IPS-11a (cell line): ENCODE data around the gene OLIG2.

Experiments
- H3K4me3 ChIP-seq: one replicate; pipeline ENCODE4 v1.5.1; 2013; ENCODE audit warnings: low read depth, low read length, control low read depth

OLIG2 gene

DNA sequence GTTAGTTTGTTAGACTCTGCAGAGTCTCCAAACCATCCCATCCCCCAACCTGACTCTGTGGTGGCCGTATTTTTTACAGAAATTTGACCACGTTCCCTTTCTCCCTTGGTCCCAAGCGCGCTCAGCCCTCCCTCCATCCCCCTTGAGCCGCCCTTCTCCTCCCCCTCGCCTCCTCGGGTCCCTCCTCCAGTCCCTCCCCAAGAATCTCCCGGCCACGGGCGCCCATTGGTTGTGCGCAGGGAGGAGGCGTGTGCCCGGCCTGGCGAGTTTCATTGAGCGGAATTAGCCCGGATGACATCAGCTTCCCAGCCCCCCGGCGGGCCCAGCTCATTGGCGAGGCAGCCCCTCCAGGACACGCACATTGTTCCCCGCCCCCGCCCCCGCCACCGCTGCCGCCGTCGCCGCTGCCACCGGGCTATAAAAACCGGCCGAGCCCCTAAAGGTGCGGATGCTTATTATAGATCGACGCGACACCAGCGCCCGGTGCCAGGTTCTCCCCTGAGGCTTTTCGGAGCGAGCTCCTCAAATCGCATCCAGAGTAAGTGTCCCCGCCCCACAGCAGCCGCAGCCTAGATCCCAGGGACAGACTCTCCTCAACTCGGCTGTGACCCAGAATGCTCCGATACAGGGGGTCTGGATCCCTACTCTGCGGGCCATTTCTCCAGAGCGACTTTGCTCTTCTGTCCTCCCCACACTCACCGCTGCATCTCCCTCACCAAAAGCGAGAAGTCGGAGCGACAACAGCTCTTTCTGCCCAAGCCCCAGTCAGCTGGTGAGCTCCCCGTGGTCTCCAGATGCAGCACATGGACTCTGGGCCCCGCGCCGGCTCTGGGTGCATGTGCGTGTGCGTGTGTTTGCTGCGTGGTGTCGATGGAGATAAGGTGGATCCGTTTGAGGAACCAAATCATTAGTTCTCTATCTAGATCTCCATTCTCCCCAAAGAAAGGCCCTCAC lies at the start of gene OLIG2:
OLIG2 (plus strand) TSS at position 447 of the 954 bp plus-strand sequence. CDS start 928 bp downstream, outside the sequence.
- H3K4me3 ChIP-seq = peak within 1 kb of the TSS; percentile 28

DNA sequence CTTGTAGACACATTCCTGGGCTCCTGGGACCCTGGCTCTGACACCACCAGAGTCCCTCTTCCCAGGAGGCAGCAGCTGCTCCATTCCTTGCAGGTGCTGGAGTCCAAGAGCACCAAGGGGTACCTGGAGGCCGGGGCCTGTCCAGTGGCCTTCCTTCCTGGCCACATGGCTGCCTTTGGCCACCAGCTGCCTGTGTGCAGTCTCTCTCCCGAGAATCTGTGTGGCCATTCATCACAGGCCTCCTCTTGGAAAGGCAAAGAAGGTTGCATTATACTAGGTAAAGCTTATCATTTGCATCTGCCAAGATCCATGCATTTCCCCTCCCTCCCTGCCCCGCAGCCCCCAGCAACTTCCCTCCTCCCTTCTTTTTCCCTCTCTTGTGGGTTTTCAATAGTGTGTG lies 48.9 kb upstream of the OLIG2 start:
- H3K4me3 ChIP-seq = no peak overlapping the region

DNA sequence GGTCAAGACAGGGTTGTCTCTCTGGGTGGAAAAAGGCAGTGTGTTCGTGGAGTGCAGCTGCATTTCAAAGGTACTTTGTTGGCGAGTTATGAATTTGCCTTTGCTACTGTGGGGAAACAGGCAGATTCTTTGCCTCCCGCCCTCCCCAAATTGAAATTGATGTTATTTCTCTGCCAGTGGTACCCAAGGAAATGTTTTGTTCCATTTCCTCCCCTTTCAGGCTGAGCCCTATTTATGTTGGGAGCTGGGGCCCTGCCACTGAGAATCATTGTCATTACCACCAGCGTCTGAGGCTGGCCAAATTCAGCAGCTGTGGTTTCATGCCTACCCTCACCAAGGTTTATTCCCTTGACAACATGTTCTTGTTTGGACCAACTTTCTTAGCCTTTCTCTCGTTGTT lies 48.5 kb upstream of the OLIG2 start:
- no peak overlapping the region for H3K4me3 ChIP-seq

DNA sequence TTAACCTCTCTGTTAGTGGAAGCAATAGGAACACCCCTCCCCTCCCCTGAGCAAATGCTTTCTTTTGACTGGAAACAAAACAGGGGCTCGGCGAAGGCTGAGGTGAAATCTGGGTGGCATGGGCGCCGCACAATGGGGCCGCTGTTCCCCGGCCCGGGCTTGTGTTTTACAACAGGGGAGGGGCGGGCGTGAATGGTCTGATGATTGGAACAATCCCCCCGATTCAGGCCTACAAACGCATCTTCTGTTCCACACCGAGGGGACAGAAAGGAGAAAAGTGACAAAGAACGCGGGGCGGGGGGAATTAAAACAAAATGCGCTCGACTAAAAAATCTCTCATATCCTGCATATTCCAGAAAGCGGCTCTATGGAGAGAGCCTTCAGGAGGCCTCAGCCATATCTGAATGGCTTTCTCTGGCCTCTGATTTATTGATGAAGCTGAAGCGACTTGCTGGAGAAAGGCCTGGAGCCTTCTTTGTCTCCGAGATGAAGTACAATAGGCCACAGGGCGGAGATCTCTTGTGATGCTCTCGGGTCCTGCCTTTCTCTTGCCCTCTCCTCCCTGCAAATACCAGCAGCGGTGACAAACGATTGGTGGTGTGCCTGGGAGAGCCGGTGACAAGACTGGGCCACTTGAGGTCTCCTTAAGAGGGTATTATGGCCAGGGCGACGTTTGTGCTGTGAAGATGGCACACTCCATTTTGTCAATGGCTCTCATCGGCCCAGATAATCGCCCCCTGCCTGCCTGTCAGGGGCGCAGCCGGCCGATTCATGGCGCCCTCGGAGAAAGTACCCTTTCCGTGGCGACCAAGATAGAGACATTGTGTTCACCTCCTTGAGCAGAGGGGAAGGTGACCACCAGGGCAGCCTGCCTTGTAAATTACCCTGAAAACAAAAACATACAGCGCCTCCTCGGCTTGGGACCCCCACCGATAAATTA lies 47.1 kb upstream of the OLIG2 start:
- H3K4me3 ChIP-seq = no peak overlapping the region

DNA sequence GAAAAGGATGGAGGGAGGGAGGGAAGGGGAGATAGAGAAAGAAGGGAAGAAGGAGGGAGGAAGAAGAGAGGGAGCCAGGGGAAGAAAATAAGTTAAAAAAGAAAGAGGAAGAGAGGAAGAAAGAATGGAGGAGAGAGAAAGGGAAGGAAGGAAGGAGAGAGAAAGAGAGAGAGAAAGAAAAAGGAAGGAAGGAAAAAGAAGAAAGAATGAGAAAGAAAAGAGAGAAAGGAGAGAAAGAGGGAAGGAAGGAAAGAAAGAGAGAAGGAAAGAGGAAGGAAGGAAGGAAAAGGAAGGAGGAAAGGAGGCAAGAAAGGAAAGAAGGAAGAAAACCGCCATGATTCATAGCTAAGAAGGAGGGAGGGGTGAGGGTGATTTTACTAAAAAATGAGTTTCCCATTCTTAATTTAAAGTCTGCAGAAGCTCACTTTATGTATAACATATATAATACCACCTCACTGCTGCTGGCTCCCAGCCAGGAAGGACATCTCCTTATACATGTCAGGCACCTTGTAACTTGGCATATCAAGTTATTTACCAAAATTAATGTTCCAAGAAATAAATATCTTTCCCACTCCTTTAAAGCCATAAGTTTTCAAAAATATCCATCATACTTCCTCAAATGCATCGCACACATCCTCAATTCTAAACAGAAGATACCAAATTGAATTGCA lies 46.0 kb upstream of the OLIG2 start:
- H3K4me3 ChIP-seq = no peak overlapping the region

DNA sequence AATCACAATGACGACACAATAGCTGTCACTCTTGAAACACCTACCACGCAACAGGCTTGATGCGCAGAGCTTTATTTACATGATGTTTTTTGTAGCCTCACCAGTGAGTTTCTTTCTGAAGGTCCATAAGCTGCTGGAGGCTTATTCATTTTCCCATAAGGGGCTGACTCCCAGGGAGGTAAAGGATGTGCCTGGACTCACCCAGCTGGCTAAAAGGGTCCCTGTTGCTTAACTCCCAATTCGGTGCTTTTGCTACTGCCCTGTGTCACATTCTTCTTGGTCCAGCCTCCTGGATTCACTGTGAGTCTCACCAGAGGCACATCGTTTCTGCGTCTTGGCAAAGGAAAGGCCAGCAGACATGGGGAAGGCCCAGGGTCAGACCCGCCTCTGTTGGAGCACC lies 44.6 kb upstream of the OLIG2 start:
- no peak overlapping the region for H3K4me3 ChIP-seq

DNA sequence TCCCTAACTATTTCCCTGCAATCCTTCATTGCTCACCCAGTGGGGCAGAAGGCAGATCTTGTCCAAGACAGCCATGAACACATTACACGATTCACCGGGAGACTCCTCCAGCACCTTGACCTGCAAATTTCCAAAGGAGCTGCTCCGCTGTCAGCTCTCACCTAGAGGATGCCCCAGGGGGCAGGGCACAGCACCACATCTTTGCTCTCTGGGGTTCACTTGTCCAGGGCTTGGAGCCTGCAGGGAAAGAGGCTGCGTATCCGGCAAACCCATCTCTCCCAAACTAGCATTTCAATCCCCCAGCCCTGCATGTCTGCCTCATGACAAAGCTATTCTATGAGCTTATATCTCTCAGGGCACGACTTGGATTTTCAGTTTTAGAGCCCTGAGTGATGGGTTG lies 35.1 kb upstream of the OLIG2 start:
- no peak overlapping the region for H3K4me3 ChIP-seq

DNA sequence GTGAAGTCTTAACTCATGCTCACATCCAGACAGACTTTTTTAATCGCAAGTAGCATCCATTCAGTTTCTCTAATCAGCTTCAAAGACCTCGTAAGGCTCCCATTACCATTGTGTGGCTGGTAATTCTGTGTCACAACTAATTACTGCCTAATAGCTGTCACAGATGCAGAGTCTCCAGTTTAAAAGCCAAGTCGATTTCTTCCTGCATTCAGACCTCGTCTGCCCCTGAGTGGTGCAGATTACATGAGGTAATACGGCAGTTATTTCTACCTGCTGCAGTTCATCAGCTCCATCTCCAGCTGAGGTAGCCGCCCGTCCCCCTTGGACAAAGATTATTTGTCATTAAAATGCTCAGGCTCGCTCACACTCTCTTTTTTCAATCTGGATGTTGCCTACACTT lies 34.4 kb upstream of the OLIG2 start:
- no peak overlapping the region for H3K4me3 ChIP-seq

DNA sequence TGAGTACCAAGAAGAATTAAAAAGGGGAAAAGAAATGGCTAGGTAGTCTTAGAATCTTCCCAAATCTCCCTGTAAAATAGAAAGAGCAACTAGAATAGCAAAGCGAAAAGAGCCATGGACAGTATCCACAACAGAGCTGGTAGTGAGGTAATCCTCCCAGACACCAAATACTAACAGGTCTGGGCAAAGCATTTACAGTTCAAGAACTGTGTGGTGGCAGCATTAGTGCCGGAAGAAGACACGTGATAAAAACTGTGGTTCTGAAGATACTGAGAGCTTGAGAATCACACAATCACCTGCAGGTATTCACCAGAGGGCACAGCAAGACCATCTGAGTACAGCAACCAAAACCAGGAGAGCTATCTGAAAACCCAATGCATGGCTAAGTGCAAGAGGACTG lies 31.8 kb upstream of the OLIG2 start:
- H3K4me3 ChIP-seq = no peak overlapping the region

DNA sequence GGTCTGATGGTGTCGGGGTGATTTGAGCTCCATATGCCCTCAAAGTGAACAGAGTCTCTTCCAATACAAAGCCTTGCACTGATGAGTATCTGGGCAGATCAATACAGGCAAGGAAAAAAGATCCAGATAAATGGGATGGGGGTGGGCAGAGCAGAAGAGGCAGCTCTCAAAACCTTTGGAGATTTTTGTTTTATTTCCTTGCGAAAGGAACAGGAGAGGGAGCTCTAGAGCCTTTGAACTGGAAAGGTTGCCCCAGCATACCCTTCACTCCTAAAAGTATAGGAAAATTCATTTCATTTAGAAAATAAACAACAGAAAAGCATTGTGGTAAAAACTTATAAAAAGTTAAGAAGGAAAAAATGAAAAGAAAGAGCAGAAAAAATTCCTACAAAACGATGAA lies 31.4 kb upstream of the OLIG2 start:
- no peak overlapping the region for H3K4me3 ChIP-seq

DNA sequence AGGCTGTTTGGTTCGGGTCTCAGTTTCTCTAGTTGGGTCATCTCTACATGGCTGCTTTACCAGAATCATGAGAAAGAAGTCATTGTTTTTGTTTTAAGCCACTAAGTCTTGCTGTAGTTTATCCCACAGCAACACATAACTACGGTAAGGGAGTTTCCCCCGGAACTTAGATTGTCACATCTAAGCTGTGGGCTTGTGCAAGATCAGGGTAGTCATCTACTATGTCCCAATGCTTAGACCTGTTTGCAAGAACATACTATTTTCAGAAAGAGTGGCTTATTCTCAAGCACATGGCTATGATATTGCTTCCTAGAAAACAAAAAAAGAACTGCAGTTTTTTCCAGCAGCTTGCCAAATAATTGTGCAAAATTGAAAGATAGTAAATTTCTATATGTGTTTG lies 18.0 kb upstream of the OLIG2 start:
- no peak overlapping the region for H3K4me3 ChIP-seq

DNA sequence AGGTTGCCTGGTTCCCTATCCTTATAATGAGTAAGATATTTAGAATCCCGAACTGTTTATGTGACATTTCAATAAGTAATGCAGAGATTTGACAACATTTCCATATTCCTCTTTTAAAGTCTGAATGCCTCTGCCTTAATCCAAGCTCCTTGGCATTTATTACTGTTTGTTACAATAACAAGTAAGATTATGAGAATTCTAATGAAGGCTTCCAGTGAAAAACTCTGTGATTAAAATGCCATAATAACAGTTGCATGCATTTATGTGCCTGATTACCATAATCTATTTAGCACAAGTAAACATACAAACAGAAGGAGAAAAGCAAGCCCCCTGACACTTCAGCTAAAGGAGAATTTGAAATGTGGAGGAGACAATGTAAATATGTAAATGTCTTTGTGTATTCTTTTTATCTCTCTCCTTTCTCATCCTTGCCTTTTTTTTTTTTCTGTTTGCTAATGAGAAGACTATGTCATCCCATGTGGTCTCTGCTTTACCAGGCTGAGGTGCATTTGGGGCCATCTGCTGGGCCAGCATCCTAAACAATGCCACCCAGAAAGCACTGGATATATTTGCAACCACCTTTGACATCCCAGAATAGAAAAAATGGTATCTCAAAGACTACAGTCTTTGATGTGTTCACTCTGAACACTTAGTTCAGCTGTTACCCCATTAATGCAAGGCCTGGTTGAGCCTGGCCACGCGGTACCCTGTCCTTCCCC lies 17.2 kb upstream of the OLIG2 start:
- no peak overlapping the region for H3K4me3 ChIP-seq

DNA sequence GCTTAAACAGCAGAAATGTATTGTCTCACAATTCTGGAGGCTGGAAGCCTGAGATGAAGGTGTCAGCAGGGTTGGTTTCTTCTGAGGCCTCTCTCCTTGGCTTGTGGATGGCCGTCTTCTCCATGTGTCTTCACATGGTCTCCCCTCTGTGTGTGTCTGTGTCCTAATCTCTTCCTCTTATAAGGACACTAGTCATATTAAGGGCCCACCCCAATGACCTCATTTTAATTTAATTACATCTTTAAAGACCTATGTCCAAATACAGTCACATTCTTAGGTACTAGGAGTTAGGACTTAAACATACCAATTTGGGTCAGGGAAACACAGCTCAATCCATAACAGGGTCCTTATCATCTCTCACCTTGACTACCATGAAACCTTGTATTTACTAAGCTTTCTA lies 14.8 kb upstream of the OLIG2 start:
- no peak overlapping the region for H3K4me3 ChIP-seq

DNA sequence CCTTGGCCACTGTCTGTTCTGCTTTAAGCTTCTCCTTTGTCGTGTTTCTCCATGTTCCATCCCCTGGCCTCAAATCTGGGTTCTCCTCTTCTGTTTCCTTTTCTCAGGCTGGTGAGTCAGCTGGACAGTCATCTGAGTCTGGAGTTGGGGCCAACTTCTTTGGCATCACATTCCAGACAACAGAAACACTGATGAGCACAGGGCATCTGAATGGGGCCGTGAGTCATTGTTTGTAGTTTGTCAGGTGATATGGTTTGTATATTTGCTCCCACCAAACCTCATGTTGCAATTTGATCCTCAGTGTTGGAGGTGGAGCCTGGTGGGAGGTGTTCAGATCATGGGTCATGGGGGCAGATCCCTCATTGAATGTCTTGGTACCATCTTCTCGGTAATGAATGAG lies 14.3 kb upstream of the OLIG2 start:
- H3K4me3 ChIP-seq = no peak overlapping the region

DNA sequence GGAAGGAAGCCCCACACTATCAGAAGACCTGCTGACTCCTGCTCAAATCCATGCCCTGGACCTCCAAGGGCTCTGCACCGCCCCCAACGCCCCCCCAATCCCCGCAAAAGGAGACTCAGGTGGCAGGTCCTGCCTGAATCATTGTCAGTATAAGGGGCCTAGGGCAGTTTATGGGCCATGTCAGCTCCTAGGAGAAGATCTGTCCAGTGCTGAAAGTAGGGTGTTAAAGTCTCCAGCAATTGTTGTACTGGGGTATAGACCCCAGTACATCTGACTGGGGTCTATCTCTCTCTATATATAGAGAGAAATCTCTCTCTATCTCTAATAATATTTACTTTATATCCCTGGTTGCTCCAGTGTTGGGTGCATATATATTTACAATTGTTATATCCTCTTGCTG lies 12.1 kb upstream of the OLIG2 start:
- H3K4me3 ChIP-seq = no peak overlapping the region

DNA sequence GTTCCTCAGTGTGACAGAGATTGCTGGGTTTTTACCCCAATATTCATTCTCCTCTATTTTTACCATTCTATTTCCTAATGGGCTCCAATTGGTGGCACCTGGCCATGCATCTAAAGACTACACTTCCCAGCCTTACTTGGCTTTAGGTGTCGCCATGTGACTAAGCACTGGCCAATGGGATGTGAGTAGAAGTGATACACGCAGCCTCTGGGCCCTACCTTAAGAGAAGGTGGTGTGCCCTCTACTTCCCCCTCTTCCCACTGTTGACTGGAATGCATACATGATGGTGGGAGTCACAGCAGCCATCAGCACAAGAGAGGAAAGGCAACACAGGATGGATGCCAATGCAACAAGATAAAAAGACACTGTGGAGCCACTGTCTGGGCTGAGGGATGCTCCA lies 11.4 kb upstream of the OLIG2 start:
- H3K4me3 ChIP-seq = no peak overlapping the region

DNA sequence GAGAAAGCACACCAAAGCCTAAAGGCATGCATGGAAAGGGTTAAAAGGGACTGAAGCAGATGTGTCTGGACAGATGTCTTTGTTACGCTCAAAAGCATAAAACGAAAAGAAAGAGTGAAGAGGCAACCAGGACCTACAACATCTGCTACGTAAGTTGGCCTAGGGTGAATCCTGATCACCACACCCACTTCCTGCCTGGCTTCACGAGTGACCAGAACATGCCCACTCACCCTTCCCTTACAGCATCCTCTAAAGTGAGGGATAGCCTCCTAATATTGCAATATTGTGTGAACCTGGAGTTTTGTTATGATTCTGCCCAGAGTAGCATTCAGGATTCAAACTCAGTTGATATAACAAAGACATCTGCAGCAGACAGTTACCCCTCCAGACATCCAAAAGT lies 10.6 kb upstream of the OLIG2 start:
- H3K4me3 ChIP-seq = no peak overlapping the region

DNA sequence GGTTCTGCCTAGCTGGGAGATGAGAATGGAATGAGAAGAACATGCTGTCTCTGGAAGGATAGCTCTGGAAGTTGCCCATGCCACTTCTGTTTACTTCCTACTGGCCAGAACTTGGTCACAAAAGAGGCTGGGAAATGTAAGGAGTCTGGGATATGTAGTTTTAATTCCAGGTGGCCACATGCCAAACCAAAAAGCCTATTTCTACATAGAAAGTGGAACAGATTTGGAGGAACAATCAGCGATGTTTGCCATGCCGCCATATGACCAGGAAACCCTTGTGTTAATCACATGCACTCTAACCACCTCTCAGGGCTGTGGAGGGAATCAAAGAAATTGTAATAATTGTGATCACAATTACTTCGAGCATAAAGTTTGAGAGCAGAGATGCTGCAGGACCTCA lies 10.0 kb upstream of the OLIG2 start:
- H3K4me3 ChIP-seq = no peak overlapping the region

DNA sequence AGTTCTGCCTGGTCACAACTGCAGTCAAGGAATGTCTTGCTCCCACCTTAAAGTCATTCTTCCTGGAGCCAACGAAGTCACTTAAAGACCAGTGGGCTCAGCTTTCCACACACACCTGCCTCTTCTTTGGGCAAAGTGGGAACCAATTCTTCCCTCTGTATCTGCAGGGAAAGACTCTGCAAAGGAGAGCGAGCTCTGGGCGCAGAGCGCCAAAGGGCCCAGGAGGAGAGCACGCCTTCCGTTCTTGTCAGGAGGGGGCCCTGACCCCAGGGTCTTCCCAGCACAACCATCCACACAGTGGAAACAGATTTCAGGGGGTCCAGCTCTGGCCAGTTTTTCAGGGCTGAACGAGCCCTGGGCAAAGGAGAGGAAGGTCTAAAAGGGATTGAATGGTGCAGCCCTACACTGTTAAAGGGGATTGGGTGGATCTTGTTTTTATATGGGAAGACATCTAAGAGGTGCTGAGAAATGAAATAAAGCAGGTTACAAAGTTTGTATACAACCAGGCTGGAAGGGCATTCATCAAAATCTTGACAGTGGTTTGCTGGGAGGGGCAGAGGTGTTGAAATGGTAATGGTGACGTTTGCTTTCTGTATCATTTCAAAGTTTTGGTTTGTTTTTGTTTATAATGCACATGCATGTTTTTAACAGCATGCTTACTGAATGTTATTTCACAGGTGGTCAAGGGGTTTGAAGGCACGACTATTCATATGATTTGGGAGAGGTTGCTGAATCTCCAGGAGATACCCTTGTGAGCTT lies 6.8 kb upstream of the OLIG2 start:
- peak overlapping the region; percentile 4 for H3K4me3 ChIP-seq

DNA sequence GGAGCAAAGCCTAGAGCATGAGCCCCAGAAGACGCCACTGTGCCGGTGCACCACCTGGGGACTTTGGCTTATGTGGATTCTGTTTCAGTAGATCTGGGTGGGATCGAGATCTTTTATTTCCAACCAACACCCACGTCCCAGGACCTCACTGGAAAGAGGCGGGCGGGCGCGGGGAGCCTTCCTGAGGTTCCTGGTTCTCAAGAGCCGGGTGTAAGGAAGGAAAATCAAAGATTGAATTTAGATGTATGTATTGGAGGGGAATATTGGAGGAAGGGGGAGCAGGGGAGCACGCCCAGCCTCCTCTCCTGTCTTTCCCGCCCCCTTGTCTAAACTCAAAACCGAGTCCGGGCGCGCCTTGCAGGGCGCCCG lies 6.2 kb upstream of the OLIG2 start:
- H3K4me3 ChIP-seq = peak overlapping the region; percentile 8
